Mesenchymal stem cell (in vitro differentiated cells and primary cell): ENCODE results near the gene SCUBE1.

Source experiments
- DNase-seq: peaks from one replicate; pipeline ENCODE4 v3.0.0-alpha.2; 2013
- H2AFZ ChIP-seq: one replicate; pipeline ENCODE4 v1.6.1; 2013; ENCODE audit warnings: low read depth, mild to moderate bottlenecking, control low read depth, inconsistent platforms, low read length, moderate library complexity
- H2AK5ac ChIP-seq: 2 replicates; pipeline ENCODE4 v1.6.1; 2013; ENCODE audit warnings: low read length, moderate library complexity, mild to moderate bottlenecking, inconsistent platforms; ENCODE audit not compliant: severe bottlenecking
- H2BK120ac ChIP-seq: one replicate; pipeline ENCODE4 v1.6.1; 2013; ENCODE audit warnings: low read depth, mild to moderate bottlenecking, inconsistent platforms, low read length, moderate library complexity
- H2BK12ac ChIP-seq, 2 experiments: one replicate each; pipeline ENCODE4 v1.6.1; 2013; ENCODE audit warnings: inconsistent platforms in 2 of 2, low read length in 2 of 2, mild to moderate bottlenecking in 2 of 2, moderate library complexity in 2 of 2, control low read depth in 1 of 2
- H2BK15ac ChIP-seq: one replicate; pipeline ENCODE4 v1.6.1; 2013; ENCODE audit warnings: mild to moderate bottlenecking, low read depth, inconsistent platforms; ENCODE audit not compliant: poor library complexity, severe bottlenecking
- H2BK5ac ChIP-seq: 2 replicates; pipeline ENCODE4 v1.6.1; 2013; ENCODE audit warnings: low read depth, mild to moderate bottlenecking, low read length, control low read depth, inconsistent platforms; ENCODE audit not compliant: poor library complexity, severe bottlenecking
- H3K14ac ChIP-seq, 2 experiments: one replicate each; pipeline ENCODE4 v1.6.1; 2013; ENCODE audit warnings: inconsistent platforms in 2 of 2, low read length in 2 of 2, control low read depth in 1 of 2, mild to moderate bottlenecking in 1 of 2, moderate library complexity in 1 of 2
- H3K18ac ChIP-seq, 2 experiments: one replicate each; pipeline ENCODE4 v1.6.1; 2013; ENCODE audit warnings: inconsistent platforms in 2 of 2, low read length in 2 of 2, control low read depth in 1 of 2, low read depth in 1 of 2, mild to moderate bottlenecking in 1 of 2
- H3K23ac ChIP-seq, 2 experiments: one replicate each; pipeline ENCODE4 v1.6.1; 2013; ENCODE audit warnings: inconsistent platforms in 2 of 2, low read length in 2 of 2, mild to moderate bottlenecking in 2 of 2, moderate library complexity in 2 of 2, control low read depth in 1 of 2
- H3K27ac ChIP-seq: 2 replicates; pipeline ENCODE4 v1.5.1; 2013; ENCODE audit warnings: mild to moderate bottlenecking, moderate library complexity, low read length, control low read depth, inconsistent platforms; ENCODE audit not compliant: poor library complexity, severe bottlenecking
- H3K27me3 ChIP-seq, 2 experiments: 2 replicates each; pipeline versions ENCODE4 v1.6.1 to v1.7.0; 2013; ENCODE audit warnings: low read length in 2 of 2, mild to moderate bottlenecking in 2 of 2, moderate library complexity in 2 of 2, control low read depth in 1 of 2, inconsistent platforms in 1 of 2; ENCODE audit not compliant: control insufficient read depth in 1 of 2, insufficient read depth in 1 of 2
- H3K36me3 ChIP-seq, 2 experiments: 2 replicates each; pipeline versions ENCODE4 v1.6.1 to v1.7.0; 2013; ENCODE audit warnings: low read length in 2 of 2, control low read depth in 1 of 2, inconsistent platforms in 1 of 2, low read depth in 1 of 2, mild to moderate bottlenecking in 1 of 2; ENCODE audit not compliant: insufficient read depth in 2 of 2, control insufficient read depth in 1 of 2
- H3K4ac ChIP-seq, 2 experiments: one replicate each; pipeline ENCODE4 v1.6.1; 2013; ENCODE audit warnings: inconsistent platforms in 2 of 2, low read length in 2 of 2, mild to moderate bottlenecking in 2 of 2, moderate library complexity in 2 of 2, control low read depth in 1 of 2, low read depth in 1 of 2
- H3K4me1 ChIP-seq: 2 replicates; pipeline ENCODE4 v1.6.1; 2013; ENCODE audit warnings: low read depth, low read length, control low read depth; ENCODE audit not compliant: control insufficient read depth, insufficient read depth
- H3K4me2 ChIP-seq: 2 replicates; pipeline ENCODE4 v1.6.1; 2013; ENCODE audit warnings: low read length, mild to moderate bottlenecking, inconsistent platforms; ENCODE audit not compliant: poor library complexity, severe bottlenecking
- H3K4me3 ChIP-seq, 2 experiments: 2 replicates each; pipeline versions ENCODE4 v1.5.1 to v1.7.0; 2013; ENCODE audit warnings: low read length in 2 of 2, mild to moderate bottlenecking in 2 of 2, control low read depth in 1 of 2, low read depth in 1 of 2; ENCODE audit not compliant: insufficient read depth in 1 of 2
- H3K79me1 ChIP-seq: replicated peaks from 2 replicates; pipeline ENCODE4 v1.6.1; 2013; ENCODE audit warnings: mild to moderate bottlenecking, control low read depth, low read length, inconsistent platforms; ENCODE audit not compliant: poor library complexity, severe bottlenecking
- H3K9ac ChIP-seq: 2 replicates; pipeline ENCODE4 v1.7.0; 2013; ENCODE audit warnings: mild to moderate bottlenecking, low read length, moderate library complexity
- H3K9me3 ChIP-seq: 2 replicates; pipeline ENCODE4 v1.7.0; 2013; ENCODE audit warnings: mild to moderate bottlenecking, low read length; ENCODE audit not compliant: control insufficient read depth
- H4K8ac ChIP-seq: one replicate; pipeline ENCODE4 v1.6.1; 2013; ENCODE audit warnings: inconsistent platforms, mild to moderate bottlenecking, low read length, moderate library complexity
- H4K91ac ChIP-seq: one replicate; pipeline ENCODE4 v1.6.1; 2013; ENCODE audit warnings: mild to moderate bottlenecking, low read length, inconsistent platforms
- WGBS: methylation state at CpG from one replicate; pipeline ENCODE4 v1.1.7; 2013; ENCODE audit warnings: mixed read lengths; 5-methylcytosine and 5-hydroxymethylcytosine counted together

Gene SCUBE1

GRCh38 chr22:43269246-43269645, 73.9 kb downstream of the SCUBE1 start:
- H3K4me1 ChIP-seq, result peaks cover 5% of the 10 kb centered on the region
- no peak overlapping the region for H2AFZ ChIP-seq
- no peak overlapping the region for H2BK5ac ChIP-seq
- H3K23ac ChIP-seq, result peak overlapping the region in 1 of 2 experiments; percentile 86
- no peak overlapping the region for H3K18ac ChIP-seq
- no peaks in the 10 kb centered on the region for H3K9me3 ChIP-seq
- no peak overlapping the region for H3K4ac ChIP-seq
- H3K79me1 ChIP-seq, result no peaks in the 10 kb centered on the region
- H2BK12ac ChIP-seq, result no peak overlapping the region
- no peak overlapping the region for H3K4me3 ChIP-seq
- no peaks in the 10 kb centered on the region for H3K36me3 ChIP-seq
- H2BK15ac ChIP-seq, result no peak overlapping the region
- no peak overlapping the region for H2AK5ac ChIP-seq
- H3K14ac ChIP-seq, result no peak overlapping the region
- H3K9ac ChIP-seq, result no peak overlapping the region
- H2BK120ac ChIP-seq, result no peak overlapping the region
- 92% methylated on average over 16 of the region's 16 CpGs for WGBS
- peaks cover 58 to 91% of the 10 kb centered on the region in 2 experiments for H3K27me3 ChIP-seq
- no peak overlapping the region for H4K91ac ChIP-seq
- no peak overlapping the region for H3K4me2 ChIP-seq
- H3K27ac ChIP-seq, result no peak overlapping the region
- no peak for DNase-seq
- H4K8ac ChIP-seq, result no peak overlapping the region

- no peak overlapping the region for H4K91ac ChIP-seq
- no peaks in the 10 kb centered on the region for H3K79me1 ChIP-seq
- DNase-seq, result no peak
- no peak overlapping the region for H2AK5ac ChIP-seq
- no peak overlapping the region for H3K4ac ChIP-seq
- peak overlapping the region in 1 of 2 experiments; percentile 38 for H3K14ac ChIP-seq
- H2BK120ac ChIP-seq, result no peak overlapping the region
- H3K36me3 ChIP-seq, result no peaks in the 10 kb centered on the region
- no peak overlapping the region for H2BK15ac ChIP-seq
- H3K4me1 ChIP-seq, result peaks cover 14% of the 10 kb centered on the region
- H2AFZ ChIP-seq, result no peak overlapping the region
- no peak overlapping the region for H3K23ac ChIP-seq
- H3K27ac ChIP-seq, result no peak overlapping the region
- WGBS, result 82% methylated on average over 13 of the region's 13 CpGs
- H4K8ac ChIP-seq, result no peak overlapping the region
- H3K18ac ChIP-seq, result no peak overlapping the region
- H2BK12ac ChIP-seq, result no peak overlapping the region
- no peak overlapping the region for H3K4me3 ChIP-seq
- no peak overlapping the region for H2BK5ac ChIP-seq
- peaks cover 63 to 99% of the 10 kb centered on the region in 2 experiments for H3K27me3 ChIP-seq
- no peak overlapping the region for H3K9ac ChIP-seq
- H3K4me2 ChIP-seq, result no peak overlapping the region
- no peaks in the 10 kb centered on the region for H3K9me3 ChIP-seq
These were observed 75.1 kb downstream of the SCUBE1 start for GRCh38 chr22:43267981-43268660.

- no peak overlapping the region for H3K27ac ChIP-seq
- peak overlapping the region in 1 of 2 experiments; percentile 68 for H3K14ac ChIP-seq
- no peak overlapping the region for H4K91ac ChIP-seq
- no peaks in the 10 kb centered on the region for H3K9me3 ChIP-seq
- H2AFZ ChIP-seq, result no peak overlapping the region
- H2BK12ac ChIP-seq, result no peak overlapping the region
- H3K23ac ChIP-seq, result no peak overlapping the region
- no peak overlapping the region for H2AK5ac ChIP-seq
- no peak overlapping the region for H2BK120ac ChIP-seq
- no peak for DNase-seq
- no peaks in the 10 kb centered on the region for H3K79me1 ChIP-seq
- WGBS, result 89% methylated on average over 13 of the region's 13 CpGs
- no peaks in the 10 kb centered on the region for H3K36me3 ChIP-seq
- no peak overlapping the region for H3K4ac ChIP-seq
- H3K4me2 ChIP-seq, result no peak overlapping the region
- no peak overlapping the region for H2BK15ac ChIP-seq
- no peak overlapping the region for H4K8ac ChIP-seq
- H3K9ac ChIP-seq, result no peak overlapping the region
- no peak overlapping the region for H2BK5ac ChIP-seq
- no peak overlapping the region for H3K18ac ChIP-seq
- H3K4me3 ChIP-seq, result no peak overlapping the region
- H3K27me3 ChIP-seq, result peaks cover 59 to 99% of the 10 kb centered on the region in 2 experiments
- H3K4me1 ChIP-seq, result peaks cover 15% of the 10 kb centered on the region
These were observed 75.7 kb downstream of the SCUBE1 start for GRCh38 chr22:43267332-43267980.

- H2BK5ac ChIP-seq, result no peak overlapping the region
- no peak overlapping the region for H2AFZ ChIP-seq
- no peak overlapping the region for H4K8ac ChIP-seq
- no peak overlapping the region for H3K23ac ChIP-seq
- H3K4me2 ChIP-seq, result no peak overlapping the region
- no peak overlapping the region for H4K91ac ChIP-seq
- no peak overlapping the region for H3K9ac ChIP-seq
- H3K18ac ChIP-seq, result no peak overlapping the region
- no peak overlapping the region for H2BK12ac ChIP-seq
- H3K27ac ChIP-seq, result no peak overlapping the region
- H3K4ac ChIP-seq, result no peak overlapping the region
- H3K4me1 ChIP-seq, result peaks cover 15% of the 10 kb centered on the region
- no peaks in the 10 kb centered on the region for H3K36me3 ChIP-seq
- H2BK15ac ChIP-seq, result no peak overlapping the region
- H3K9me3 ChIP-seq, result no peaks in the 10 kb centered on the region
- DNase-seq, result no peak
- no peak overlapping the region for H3K4me3 ChIP-seq
- H2AK5ac ChIP-seq, result no peak overlapping the region
- 85% methylated on average over 8 of the region's 9 CpGs for WGBS
- no peak overlapping the region for H2BK120ac ChIP-seq
- no peaks in the 10 kb centered on the region for H3K79me1 ChIP-seq
- H3K27me3 ChIP-seq, result peaks cover 50 to 99% of the 10 kb centered on the region in 2 experiments
- H3K14ac ChIP-seq, result no peak overlapping the region
These were observed 77.1 kb downstream of the SCUBE1 start for GRCh38 chr22:43266076-43266475.
